Nephron (organoid): ENCODE measurements around the gene CAPN1.

Experiments used
- H3K27ac Mint-ChIP-seq, 3 experiments: 2 replicates each; pipeline ENCODE4 v1.8.0; 2020; ENCODE audit warnings: mixed read lengths in 3 of 3, mild to moderate bottlenecking in 2 of 3, moderate library complexity in 1 of 3
- H3K27me3 Mint-ChIP-seq: 2 replicates; pipeline ENCODE4 v1.8.0; 2021; ENCODE audit warnings: low read depth, mild to moderate bottlenecking, moderate library complexity, mixed read lengths
- H3K36me3 Mint-ChIP-seq: 2 replicates; pipeline ENCODE4 v1.8.0; 2020; ENCODE audit warnings: low read depth, mixed read lengths
- H3K4me1 Mint-ChIP-seq: 2 replicates; pipeline ENCODE4 v1.8.0; 2020; ENCODE audit warnings: mixed read lengths
- H3K4me3 Mint-ChIP-seq, 3 experiments: 2 replicates each; pipeline ENCODE4 v1.8.0; 2020; ENCODE audit warnings: mild to moderate bottlenecking in 3 of 3, mixed read lengths in 3 of 3, moderate library complexity in 2 of 3
- H3K9me3 Mint-ChIP-seq: 2 replicates; pipeline ENCODE4 v1.8.0; 2020; ENCODE audit warnings: mixed read lengths
- TF ChIP-seq, protein P1 (sequence below), 3 experiments: fragments of 200-600 bp; sonication (generic); IDR thresholded peaks; one replicate each; pipeline ENCODE4 v1.5.0; 2021; ENCODE audit warnings: antibody characterized with exemption in 3 of 3; ENCODE audit not compliant: unreplicated experiment in 3 of 3

Gene CAPN1

DNA sequence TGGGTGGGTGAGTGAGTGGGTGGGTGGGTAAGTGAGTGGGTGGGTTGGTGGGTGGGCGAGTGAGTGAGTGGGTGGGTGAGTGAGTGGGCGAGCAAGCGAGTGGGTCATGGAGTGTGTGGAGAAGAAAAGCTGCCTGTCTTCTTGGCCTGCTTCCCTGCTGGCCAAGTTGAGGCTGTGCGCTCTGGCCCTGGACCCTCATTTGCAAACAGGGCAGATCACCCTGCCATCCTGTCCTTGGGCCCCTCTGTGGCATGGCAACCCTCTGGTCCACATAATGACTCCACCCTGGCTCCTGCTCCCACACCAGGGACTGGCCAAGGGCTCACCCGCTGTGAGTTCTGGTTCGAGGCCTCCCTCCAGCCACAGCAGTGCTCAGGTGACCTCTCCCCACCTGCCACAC lies 35.1 kb downstream of the CAPN1 start:
- Mint-ChIP-seq H3K27ac (no peak overlapping the region), H3K4me3 (no peak overlapping the region), H3K4me1 (peaks cover 9% of the 10 kb centered on the region), H3K36me3 (no peaks in the 10 kb centered on the region), H3K27me3 (no peaks in the 10 kb centered on the region), H3K9me3 (no peaks in the 10 kb centered on the region)
- TF ChIP-seq, protein P1, sequence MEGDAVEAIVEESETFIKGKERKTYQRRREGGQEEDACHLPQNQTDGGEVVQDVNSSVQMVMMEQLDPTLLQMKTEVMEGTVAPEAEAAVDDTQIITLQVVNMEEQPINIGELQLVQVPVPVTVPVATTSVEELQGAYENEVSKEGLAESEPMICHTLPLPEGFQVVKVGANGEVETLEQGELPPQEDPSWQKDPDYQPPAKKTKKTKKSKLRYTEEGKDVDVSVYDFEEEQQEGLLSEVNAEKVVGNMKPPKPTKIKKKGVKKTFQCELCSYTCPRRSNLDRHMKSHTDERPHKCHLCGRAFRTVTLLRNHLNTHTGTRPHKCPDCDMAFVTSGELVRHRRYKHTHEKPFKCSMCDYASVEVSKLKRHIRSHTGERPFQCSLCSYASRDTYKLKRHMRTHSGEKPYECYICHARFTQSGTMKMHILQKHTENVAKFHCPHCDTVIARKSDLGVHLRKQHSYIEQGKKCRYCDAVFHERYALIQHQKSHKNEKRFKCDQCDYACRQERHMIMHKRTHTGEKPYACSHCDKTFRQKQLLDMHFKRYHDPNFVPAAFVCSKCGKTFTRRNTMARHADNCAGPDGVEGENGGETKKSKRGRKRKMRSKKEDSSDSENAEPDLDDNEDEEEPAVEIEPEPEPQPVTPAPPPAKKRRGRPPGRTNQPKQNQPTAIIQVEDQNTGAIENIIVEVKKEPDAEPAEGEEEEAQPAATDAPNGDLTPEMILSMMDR (IDR thresholded peaks at IDR 0.05; ENCODE audit: unreplicated experiment in 3 of 3): no peak

GRCh38 chr11:65217441-65218423 lies 36.0 kb downstream of the CAPN1 start:
- Mint-ChIP-seq H3K27me3 (no peaks in the 10 kb centered on the region), H3K9me3 (no peaks in the 10 kb centered on the region), H3K36me3 (no peaks in the 10 kb centered on the region), H3K4me3 (no peak overlapping the region), H3K27ac (no peak overlapping the region), H3K4me1 (peaks cover 8% of the 10 kb centered on the region)
- TF ChIP-seq, protein P1 (IDR thresholded peaks at IDR 0.05; ENCODE audit: unreplicated experiment in 3 of 3): no peak

- Mint-ChIP-seq H3K4me1 (peaks cover under 1% of the 10 kb centered on the region), H3K27ac (no peak overlapping the region), H3K9me3 (no peaks in the 10 kb centered on the region), H3K27me3 (no peaks in the 10 kb centered on the region), H3K36me3 (no peaks in the 10 kb centered on the region), H3K4me3 (no peak overlapping the region)
- TF ChIP-seq, protein P1 (IDR thresholded peaks at IDR 0.05; ENCODE audit: unreplicated experiment in 3 of 3): no peak
Measured at GRCh38 chr11:65218446-65218845, 36.7 kb downstream of the CAPN1 start.

DNA sequence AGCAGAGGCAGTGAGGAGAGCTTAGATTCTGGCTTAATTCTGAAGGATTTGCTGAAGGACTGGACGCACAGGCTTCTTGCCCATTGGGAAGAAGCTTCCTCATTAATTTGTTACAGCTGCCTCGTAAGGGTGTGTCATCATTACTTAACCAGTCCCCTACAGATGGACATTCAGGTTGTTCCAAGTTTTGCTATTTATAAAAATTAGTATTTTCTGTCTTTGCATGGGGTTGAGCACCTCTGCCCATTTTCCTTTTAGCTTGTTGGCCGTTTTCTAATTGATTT lies 38.1 kb downstream of the CAPN1 start:
- Mint-ChIP-seq H3K36me3 (no peaks in the 10 kb centered on the region), H3K4me1 (peaks cover 1% of the 10 kb centered on the region), H3K27ac (no peak overlapping the region), H3K9me3 (no peaks in the 10 kb centered on the region), H3K4me3 (no peak overlapping the region), H3K27me3 (peaks cover 4% of the 10 kb centered on the region)
- TF ChIP-seq, protein P1 (IDR thresholded peaks at IDR 0.05; ENCODE audit: unreplicated experiment in 3 of 3): no peak

- Mint-ChIP-seq H3K27me3 (peaks cover 15% of the 10 kb centered on the region), H3K9me3 (no peaks in the 10 kb centered on the region), H3K36me3 (no peaks in the 10 kb centered on the region), H3K4me3 (no peak overlapping the region), H3K4me1 (peaks cover 12% of the 10 kb centered on the region), H3K27ac (no peak overlapping the region)
- TF ChIP-seq, protein P1 (IDR thresholded peaks at IDR 0.05; ENCODE audit: unreplicated experiment in 3 of 3): no peak
Measured at GRCh38 chr11:65221026-65221425, 39.3 kb downstream of the CAPN1 start.

DNA sequence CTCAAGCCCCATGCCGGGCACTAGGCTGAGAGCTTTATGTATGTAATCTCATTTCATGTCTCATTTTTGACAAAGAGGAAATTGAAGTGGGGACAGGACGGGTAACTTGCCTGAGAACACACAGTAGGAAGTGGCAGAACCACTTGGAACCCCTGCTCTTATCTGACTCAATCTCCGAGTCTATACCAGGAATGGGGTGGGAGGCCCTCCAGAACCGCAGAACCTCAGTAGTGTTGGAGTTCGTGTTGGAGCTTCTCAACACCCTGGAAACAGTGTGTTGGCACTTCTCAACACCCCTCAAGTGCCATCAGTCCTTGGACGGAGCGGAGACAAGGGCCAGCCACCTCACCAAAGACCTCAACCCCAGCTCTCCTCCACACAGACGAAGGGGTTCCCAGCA lies 41.3 kb downstream of the CAPN1 start:
- Mint-ChIP-seq H3K9me3 (no peaks in the 10 kb centered on the region), H3K27me3 (peaks cover 22% of the 10 kb centered on the region), H3K4me1 (peaks cover 12% of the 10 kb centered on the region), H3K4me3 (no peak overlapping the region), H3K27ac (no peak overlapping the region), H3K36me3 (no peaks in the 10 kb centered on the region)
- TF ChIP-seq, protein P1 (IDR thresholded peaks at IDR 0.05; ENCODE audit: unreplicated experiment in 3 of 3): no peak
